B cell (primary cell): ENCODE data around the gene SERPINE2.

Experiments
- CTCF ChIP-seq: fragments of 200-600 bp; IDR thresholded peaks from one replicate; pipeline ENCODE4 v1.8.0; 2022; ENCODE audit warnings: antibody characterized with exemption, mild to moderate bottlenecking
- EZH2 ChIP-seq: IDR thresholded peaks from 2 replicates; pipeline ENCODE4 v1.6.1; 2012; ENCODE audit warnings: borderline replicate concordance, low read depth, mild to moderate bottlenecking, moderate library complexity, low read length; ENCODE audit not compliant: insufficient read depth, poor library complexity, severe bottlenecking

- no peak for TF ChIP-seq CTCF
- TF ChIP-seq EZH2 = no peak
Measured at GRCh38 chr2:224073676-224074075, 34.6 kb upstream of the SERPINE2 start.
